22Rv1 (cell line): Measurements from ENCODE around the gene NFATC2.

Experiments used
- ZFX ChIP-seq: fragments of 450-650 bp; IDR thresholded peaks from 2 replicates; pipeline ENCODE4 v1.6.1; 2017; ENCODE audit warnings: antibody characterized with exemption, borderline replicate concordance
- TF ChIP-seq, protein P1 (sequence below): fragments of 450-650 bp; IDR thresholded peaks from 2 replicates; pipeline ENCODE4 v1.5.1; 2017; ENCODE audit warnings: mild to moderate bottlenecking

GRCh38 chr20:51508780-51509179 is 33.7 kb downstream of the NFATC2 start:
- TF ChIP-seq, protein P1, sequence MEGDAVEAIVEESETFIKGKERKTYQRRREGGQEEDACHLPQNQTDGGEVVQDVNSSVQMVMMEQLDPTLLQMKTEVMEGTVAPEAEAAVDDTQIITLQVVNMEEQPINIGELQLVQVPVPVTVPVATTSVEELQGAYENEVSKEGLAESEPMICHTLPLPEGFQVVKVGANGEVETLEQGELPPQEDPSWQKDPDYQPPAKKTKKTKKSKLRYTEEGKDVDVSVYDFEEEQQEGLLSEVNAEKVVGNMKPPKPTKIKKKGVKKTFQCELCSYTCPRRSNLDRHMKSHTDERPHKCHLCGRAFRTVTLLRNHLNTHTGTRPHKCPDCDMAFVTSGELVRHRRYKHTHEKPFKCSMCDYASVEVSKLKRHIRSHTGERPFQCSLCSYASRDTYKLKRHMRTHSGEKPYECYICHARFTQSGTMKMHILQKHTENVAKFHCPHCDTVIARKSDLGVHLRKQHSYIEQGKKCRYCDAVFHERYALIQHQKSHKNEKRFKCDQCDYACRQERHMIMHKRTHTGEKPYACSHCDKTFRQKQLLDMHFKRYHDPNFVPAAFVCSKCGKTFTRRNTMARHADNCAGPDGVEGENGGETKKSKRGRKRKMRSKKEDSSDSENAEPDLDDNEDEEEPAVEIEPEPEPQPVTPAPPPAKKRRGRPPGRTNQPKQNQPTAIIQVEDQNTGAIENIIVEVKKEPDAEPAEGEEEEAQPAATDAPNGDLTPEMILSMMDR = no peak
- TF ChIP-seq ZFX = no peak
